K562 (cell line): ENCODE data around the gene RBM4B. TPM values are rescaled to one million over a fixed set of nuclear protein-coding genes. Genes with fewer than 3 reads are reported as not detected.

Experiments
- BCL6 ChIP-seq: fragments of 250-450 bp; sonication (Bioruptor Pico); IDR thresholded peaks from 2 replicates; pipeline ENCODE4 v1.4.0; 2020
- DACH1 ChIP-seq: fragments of 450-650 bp; IDR thresholded peaks from 2 replicates; pipeline ENCODE4 v1.6.1; 2018; ENCODE audit not compliant: partially characterized antibody
- ESRRB ChIP-seq: fragments of 250-450 bp; sonication (Bioruptor Pico); IDR thresholded peaks from 2 replicates; pipeline ENCODE4 v1.5.0; 2020; ENCODE audit warnings: mild to moderate bottlenecking, moderate library complexity, borderline replicate concordance
- FOXK2 ChIP-seq, 2 experiments: fragments of 450-650 bp; IDR thresholded peaks in 1 of 2; conservative IDR thresholded peaks in 1 of 2; 2 replicates each; pipeline ENCODE4 v1.6.1; 2016; ENCODE audit warnings: low read depth in 2 of 2, mild to moderate bottlenecking in 1 of 2
- KDM4B ChIP-seq, 2 experiments: fragments of 450-650 bp in 1 of 2; sonication (generic) in 1 of 2; IDR thresholded peaks; 2 replicates each; pipeline ENCODE4 v1.6.1; 2016 to 2017; ENCODE audit warnings: borderline replicate concordance in 2 of 2, antibody characterized with exemption in 1 of 2, low read depth in 1 of 2, mild to moderate bottlenecking in 1 of 2
- NFIX ChIP-seq: fragments of 250-450 bp; sonication (Bioruptor Pico); IDR thresholded peaks from 2 replicates; pipeline ENCODE4 v1.4.0; 2020; ENCODE audit warnings: low read depth, mild to moderate bottlenecking, moderate library complexity
- POLR2AphosphoS5 ChIP-seq: IDR thresholded peaks from 2 replicates; pipeline ENCODE4 v1.6.1; 2011; ENCODE audit warnings: mild to moderate bottlenecking, low read depth, low read length, moderate library complexity; ENCODE audit not compliant: control insufficient read depth, insufficient read depth
- POLR2B ChIP-seq: fragments of 450-650 bp; IDR thresholded peaks from 2 replicates; pipeline ENCODE4 v1.6.1; 2018; ENCODE audit warnings: low read depth; ENCODE audit not compliant: partially characterized antibody
- SMAD1 ChIP-seq: fragments of 150-350 bp; IDR thresholded peaks from 2 replicates; pipeline ENCODE4 v1.6.1; 2014; ENCODE audit warnings: low read length, low read depth; ENCODE audit not compliant: partially characterized antibody
- SMARCE1 ChIP-seq: fragments of 450-650 bp; IDR thresholded peaks from 2 replicates; pipeline ENCODE4 v1.7.1; 2016; ENCODE audit warnings: mild to moderate bottlenecking
- TFAP4 ChIP-seq: sonication (generic); formaldehyde crosslinking; IDR thresholded peaks from 2 replicates; pipeline ENCODE4 v1.8.0; 2022; ENCODE audit warnings: missing genetic modification reagents, mild to moderate bottlenecking, moderate library complexity, borderline replicate concordance
- ZEB2 ChIP-seq: fragments of 450-650 bp; IDR thresholded peaks from 2 replicates; pipeline ENCODE4 v1.6.1; 2016
- ZNF175 ChIP-seq: fragments of 200-800 bp; sonication (Bioruptor generic); IDR thresholded peaks from 2 replicates; pipeline ENCODE4 v1.6.1; 2016; ENCODE audit warnings: low read depth, mild to moderate bottlenecking, missing genetic modification characterization, missing compliant biosample characterization
- ZNF3 ChIP-seq: fragments of 250-450 bp; sonication (Bioruptor Pico); IDR thresholded peaks from 2 replicates; pipeline ENCODE4 v1.5.0; 2021; ENCODE audit warnings: mild to moderate bottlenecking, moderate library complexity
- ZNF583 ChIP-seq: fragments of 250-450 bp; sonication (Bioruptor Pico); IDR thresholded peaks from 2 replicates; pipeline ENCODE4 v1.4.0; 2020
- ZNF717 ChIP-seq: fragments of 250-450 bp; sonication (Bioruptor Pico); IDR thresholded peaks from 2 replicates; pipeline ENCODE4 v1.5.0; 2021
- ZNF77 ChIP-seq: fragments of 250-450 bp; sonication (Bioruptor Pico); IDR thresholded peaks from 2 replicates; pipeline ENCODE4 v1.5.0; 2020
- ZNF79 ChIP-seq: fragments of 250-450 bp; sonication (Bioruptor Pico); IDR thresholded peaks from 2 replicates; pipeline ENCODE4 v1.4.0; 2020; ENCODE audit warnings: low read depth, mild to moderate bottlenecking, moderate library complexity
- polyA plus RNA-seq, 8 experiments: library from polyadenylated mRNA; depleted of rRNA in 4 of 8; stranded (reverse) in 5 of 8; unstranded in 3 of 8; fragments of >200 nt; fragmentation: Nextera tagmentation in 2 of 8; fragmentation: Illumina TruSeq in 1 of 8; extraction: Ambion mirVana in 2 of 8; extraction: Trizol in 1 of 8; gene quantifications; 2 replicates each; pipeline versions ENCODE4 v1.2.1 to v1.2.3, GENCODE V29; 2011 to 2014; ENCODE audit warnings: inconsistent platforms in 1 of 8, missing spikeins in 1 of 8
- total RNA-seq, 7 experiments: library from RNA; depleted of rRNA in 6 of 7; stranded (reverse); fragments of >200 nt in 6 of 7; fragmentation: Illumina TruSeq in 2 of 7; extraction: Trizol in 2 of 7; gene quantifications; 2 replicates each; pipeline versions ENCODE4 v1.2.1 to v1.2.3, GENCODE V29; 2011 to 2021; ENCODE audit warnings: low replicate concordance in 1 of 7
- TF ChIP-seq, protein P1 (sequence below): fragments of 250-450 bp; sonication (Bioruptor Pico); IDR thresholded peaks from 2 replicates; pipeline ENCODE4 v1.8.0; 2022; ENCODE audit warnings: inconsistent platforms
- TF ChIP-seq, protein P2 (sequence below): IDR thresholded peaks from 3 replicates; pipeline ENCODE4 v1.6.1; 2011; ENCODE audit warnings: borderline replicate concordance, mild to moderate bottlenecking; ENCODE audit not compliant: insufficient read length, insufficient read depth
- TF ChIP-seq, protein P3 (sequence below): sonication (generic); formaldehyde crosslinking; IDR thresholded peaks from 2 replicates; pipeline ENCODE4 v1.8.1; 2023; ENCODE audit warnings: mild to moderate bottlenecking, missing genetic modification reagents

Gene RBM4B
- total and polyA plus RNA-seq, 9 of the 15 experiments (the other 6 are each of a cell fraction or from before 2014, with no cell fraction given), result 14.6 to 39.9 (median 23.3) TPM

- TF ChIP-seq POLR2AphosphoS5 (peak; percentile 87), BCL6 (CRISPR knock-in tag) (no peak), FOXK2 (conservative IDR thresholded peaks at IDR 0.05 in 1 of 2, IDR thresholded peaks at IDR 0.05 in 1 of 2; ENCODE audit: low read depth in 2 of 2) (peak; percentile 22 to 37; a peak in 1 of 4 replicates), SMARCE1 (peak; percentile 93), ZNF717 (CRISPR knock-in tag) (no peak), ZNF3 (no peak), DACH1 (peak; percentile 79), ZNF175 (CRISPR knock-in tag) (peak; percentile 63; the same call in 1 of the 2 replicates), KDM4B (IDR thresholded peaks at IDR 0.05; ENCODE audit: borderline replicate concordance in 2 of 2, low read depth in 1 of 2) (0 out of 4 replicates have a peak, but pooled peaks of 1 of the 2 experiments have one; percentile 67), ZEB2 (peak; percentile 96), ESRRB (CRISPR knock-in tag) (no peak), TFAP4 (CRISPR knock-in tag) (no peak), ZNF583 (no peak), NFIX (CRISPR knock-in tag) (peak; percentile 94), ZNF77 (CRISPR knock-in tag) (no peak), SMAD1 (peak; percentile 97), POLR2B (no peak), ZNF79 (no peak)
- TF ChIP-seq, protein P1, sequence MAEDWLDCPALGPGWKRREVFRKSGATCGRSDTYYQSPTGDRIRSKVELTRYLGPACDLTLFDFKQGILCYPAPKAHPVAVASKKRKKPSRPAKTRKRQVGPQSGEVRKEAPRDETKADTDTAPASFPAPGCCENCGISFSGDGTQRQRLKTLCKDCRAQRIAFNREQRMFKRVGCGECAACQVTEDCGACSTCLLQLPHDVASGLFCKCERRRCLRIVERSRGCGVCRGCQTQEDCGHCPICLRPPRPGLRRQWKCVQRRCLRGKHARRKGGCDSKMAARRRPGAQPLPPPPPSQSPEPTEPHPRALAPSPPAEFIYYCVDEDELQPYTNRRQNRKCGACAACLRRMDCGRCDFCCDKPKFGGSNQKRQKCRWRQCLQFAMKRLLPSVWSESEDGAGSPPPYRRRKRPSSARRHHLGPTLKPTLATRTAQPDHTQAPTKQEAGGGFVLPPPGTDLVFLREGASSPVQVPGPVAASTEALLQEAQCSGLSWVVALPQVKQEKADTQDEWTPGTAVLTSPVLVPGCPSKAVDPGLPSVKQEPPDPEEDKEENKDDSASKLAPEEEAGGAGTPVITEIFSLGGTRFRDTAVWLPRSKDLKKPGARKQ, result no peak
- TF ChIP-seq, protein P2, sequence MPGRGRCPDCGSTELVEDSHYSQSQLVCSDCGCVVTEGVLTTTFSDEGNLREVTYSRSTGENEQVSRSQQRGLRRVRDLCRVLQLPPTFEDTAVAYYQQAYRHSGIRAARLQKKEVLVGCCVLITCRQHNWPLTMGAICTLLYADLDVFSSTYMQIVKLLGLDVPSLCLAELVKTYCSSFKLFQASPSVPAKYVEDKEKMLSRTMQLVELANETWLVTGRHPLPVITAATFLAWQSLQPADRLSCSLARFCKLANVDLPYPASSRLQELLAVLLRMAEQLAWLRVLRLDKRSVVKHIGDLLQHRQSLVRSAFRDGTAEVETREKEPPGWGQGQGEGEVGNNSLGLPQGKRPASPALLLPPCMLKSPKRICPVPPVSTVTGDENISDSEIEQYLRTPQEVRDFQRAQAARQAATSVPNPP, result no peak
- TF ChIP-seq, protein P3, sequence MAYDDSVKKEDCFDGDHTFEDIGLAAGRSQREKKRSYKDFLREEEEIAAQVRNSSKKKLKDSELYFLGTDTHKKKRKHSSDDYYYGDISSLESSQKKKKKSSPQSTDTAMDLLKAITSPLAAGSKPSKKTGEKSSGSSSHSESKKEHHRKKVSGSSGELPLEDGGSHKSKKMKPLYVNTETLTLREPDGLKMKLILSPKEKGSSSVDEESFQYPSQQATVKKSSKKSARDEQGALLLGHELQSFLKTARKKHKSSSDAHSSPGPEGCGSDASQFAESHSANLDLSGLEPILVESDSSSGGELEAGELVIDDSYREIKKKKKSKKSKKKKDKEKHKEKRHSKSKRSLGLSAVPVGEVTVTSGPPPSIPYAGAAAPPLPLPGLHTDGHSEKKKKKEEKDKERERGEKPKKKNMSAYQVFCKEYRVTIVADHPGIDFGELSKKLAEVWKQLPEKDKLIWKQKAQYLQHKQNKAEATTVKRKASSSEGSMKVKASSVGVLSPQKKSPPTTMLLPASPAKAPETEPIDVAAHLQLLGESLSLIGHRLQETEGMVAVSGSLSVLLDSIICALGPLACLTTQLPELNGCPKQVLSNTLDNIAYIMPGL, result no peak
Observed at GRCh38 chr11:66701432-66702240, 23.9 kb upstream of the RBM4B start (continued).
